Choroid plexus epithelial cell (primary cell): ENCODE measurements around the gene IFNLR1.

Source experiments
- DNase-seq: peaks from one replicate; pipeline ENCODE4 v3.0.0-alpha.2; 2010; ENCODE audit warnings: low read depth
- H3K4me3 ChIP-seq: 2 replicates; pipeline ENCODE4 v1.5.1; 2011; ENCODE audit warnings: low read depth, mild to moderate bottlenecking, control low read depth, low read length, moderate library complexity
- TF ChIP-seq, protein P1 (sequence below): conservative IDR thresholded peaks from 2 replicates; pipeline ENCODE4 v1.5.1; 2011; ENCODE audit warnings: low read depth, mild to moderate bottlenecking, control low read depth, inconsistent platforms, low read length, moderate library complexity

IFNLR1 gene

DNA sequence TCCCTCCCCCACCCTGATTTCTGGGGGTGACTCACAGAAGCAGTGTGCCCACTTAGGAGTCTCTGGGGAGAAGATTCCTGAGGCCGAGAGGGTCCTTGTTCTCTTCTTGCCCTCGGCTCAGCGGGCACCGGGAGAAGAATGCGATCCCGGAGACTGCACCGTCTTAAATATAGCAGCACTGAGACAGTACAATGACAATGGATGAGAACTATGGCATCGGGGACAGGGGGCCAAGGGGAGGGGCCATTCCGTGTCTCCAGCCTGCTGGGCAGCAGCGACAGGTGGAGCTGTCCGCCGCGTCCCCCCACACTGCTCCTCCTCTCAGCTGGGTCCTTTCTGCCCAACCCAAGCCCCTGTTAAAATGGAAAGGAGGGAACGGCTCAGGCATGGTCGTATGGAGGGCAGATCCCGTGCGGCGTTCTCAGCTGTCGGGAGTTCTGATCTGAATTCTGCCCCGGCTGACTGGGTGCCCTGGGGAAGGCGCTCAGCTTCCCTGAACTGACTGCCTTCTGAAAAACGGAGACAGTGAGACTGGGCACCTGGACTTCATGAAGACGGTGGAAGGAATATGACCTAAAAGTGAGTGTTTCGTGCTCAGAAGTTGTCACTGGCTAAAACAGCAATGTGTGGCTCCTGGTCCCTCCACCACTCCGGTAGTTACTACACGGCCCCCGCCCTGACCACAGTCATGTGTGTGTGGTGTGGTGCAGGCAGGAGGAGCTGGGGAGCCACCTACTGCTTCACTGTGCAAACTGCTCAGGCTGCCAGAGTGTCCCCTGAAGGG is 74.9 kb downstream of the IFNLR1 start, which contains the start of gene MYOM3:
Gene MYOM3 (minus strand): TSS at position 140 of the 784 bp plus-strand sequence. CDS start 3,499 bp downstream, outside the sequence.
- TF ChIP-seq, protein P1, sequence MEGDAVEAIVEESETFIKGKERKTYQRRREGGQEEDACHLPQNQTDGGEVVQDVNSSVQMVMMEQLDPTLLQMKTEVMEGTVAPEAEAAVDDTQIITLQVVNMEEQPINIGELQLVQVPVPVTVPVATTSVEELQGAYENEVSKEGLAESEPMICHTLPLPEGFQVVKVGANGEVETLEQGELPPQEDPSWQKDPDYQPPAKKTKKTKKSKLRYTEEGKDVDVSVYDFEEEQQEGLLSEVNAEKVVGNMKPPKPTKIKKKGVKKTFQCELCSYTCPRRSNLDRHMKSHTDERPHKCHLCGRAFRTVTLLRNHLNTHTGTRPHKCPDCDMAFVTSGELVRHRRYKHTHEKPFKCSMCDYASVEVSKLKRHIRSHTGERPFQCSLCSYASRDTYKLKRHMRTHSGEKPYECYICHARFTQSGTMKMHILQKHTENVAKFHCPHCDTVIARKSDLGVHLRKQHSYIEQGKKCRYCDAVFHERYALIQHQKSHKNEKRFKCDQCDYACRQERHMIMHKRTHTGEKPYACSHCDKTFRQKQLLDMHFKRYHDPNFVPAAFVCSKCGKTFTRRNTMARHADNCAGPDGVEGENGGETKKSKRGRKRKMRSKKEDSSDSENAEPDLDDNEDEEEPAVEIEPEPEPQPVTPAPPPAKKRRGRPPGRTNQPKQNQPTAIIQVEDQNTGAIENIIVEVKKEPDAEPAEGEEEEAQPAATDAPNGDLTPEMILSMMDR, result peak; percentile 77
- H3K4me3 ChIP-seq, result peak within 1 kb of the TSS; percentile 6
- DNase-seq, result peak; percentile 84

DNA sequence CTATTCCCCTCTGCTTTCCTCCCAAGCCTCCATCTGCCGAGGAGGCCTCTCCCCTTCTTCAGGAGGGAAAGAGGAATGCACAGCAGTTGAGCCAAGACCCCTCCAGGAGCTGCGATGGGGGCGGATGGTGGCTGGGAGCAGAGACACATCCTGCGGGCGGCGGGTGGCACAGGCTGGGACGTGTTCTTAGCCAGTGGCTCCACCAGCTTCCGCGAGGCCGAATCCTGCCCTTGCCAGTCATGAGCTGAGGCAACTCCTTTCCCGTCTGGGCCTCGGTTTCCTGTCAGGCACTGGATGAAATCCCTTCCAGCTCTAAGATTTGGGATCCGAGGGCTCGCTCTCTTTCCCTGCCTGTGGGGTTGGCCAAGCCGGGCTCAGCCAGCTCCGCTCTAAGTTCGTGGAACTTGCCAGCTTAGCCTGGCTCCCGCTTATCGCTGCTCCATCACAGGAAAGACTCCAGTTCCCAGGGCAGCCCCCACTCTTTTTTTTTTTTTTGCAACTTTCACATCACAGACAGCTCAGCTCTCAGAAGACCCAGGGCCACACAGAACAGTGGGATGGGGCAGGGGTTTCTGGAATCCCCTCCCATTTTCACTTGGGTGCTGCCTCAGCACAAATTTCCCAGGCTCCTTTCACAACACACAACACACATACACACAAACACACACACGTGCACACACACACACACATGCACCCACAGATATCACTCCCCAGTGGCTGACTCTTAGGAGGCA is 75.7 kb downstream of the IFNLR1 start:
- no peak for DNase-seq
- H3K4me3 ChIP-seq, result no peak overlapping the region
- TF ChIP-seq, protein P1, result no peak

DNA sequence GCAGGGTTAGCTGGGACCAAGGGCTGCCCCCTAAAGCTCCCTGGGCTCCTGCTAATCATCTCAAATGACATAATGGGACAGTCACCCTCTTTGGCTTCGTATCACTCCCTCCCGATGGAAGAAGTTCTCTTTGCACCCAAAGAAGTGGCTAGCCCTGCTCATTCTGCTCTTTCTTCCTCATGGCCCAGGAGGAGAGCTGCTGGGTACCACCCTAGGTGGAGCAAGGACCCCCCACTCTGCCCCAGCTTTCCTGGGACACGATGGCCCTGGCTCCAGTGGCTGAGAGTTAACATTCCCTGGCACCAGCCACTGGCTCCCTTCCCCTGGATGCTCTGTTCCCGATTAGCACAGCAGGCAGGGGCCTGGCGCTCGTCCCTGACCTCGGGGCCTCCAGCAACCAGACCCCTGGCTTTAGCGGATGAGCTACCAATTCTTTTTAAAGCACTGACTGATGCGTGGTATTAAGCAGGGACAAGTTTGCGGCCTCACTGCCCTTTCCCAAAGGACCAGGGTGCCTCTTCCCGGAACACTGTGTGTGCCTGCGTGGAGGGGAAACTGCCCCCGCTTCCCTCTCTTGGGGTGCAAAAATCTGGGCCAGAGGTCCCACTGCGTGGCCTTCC is 76.3 kb downstream of the IFNLR1 start:
- DNase-seq, result no peak
- TF ChIP-seq, protein P1, result no peak
- no peak overlapping the region for H3K4me3 ChIP-seq

DNA sequence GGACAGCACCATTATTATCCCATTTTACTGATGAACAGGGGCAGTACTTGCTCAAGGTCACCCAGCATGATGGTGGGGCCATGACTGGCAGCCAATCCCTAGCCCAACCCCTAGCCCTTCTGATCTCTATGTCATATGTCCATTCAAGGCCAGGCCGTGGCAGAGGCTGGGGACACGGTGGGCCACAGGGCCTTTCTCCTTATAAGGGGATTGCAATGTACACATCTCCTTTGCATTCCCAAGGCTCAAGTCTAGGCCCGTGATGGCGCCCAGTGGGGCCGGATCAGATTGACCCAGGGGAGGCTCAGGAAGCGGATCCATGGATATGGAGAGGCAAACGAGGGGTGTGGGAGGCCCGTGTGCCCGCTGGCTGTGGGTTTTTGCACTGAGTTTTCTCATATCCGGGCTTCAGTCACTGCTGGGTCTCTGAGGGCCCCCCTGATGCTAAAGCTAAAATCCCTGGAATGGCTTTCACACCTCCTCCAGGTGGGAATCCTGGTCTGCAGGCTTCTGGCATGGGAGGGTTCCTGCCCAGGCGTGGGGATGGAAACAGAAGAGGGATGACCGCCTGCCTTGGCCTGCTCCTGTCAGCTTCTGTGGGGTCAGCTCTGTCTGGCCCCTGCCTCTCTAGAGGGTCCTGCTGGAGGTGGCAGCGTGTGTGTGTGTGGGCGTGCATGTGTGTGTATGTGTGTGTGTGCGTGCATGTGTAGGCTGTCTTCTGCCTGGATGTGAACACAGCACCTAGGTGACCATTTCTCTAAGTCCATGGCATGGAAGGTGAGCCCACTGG is 77.2 kb downstream of the IFNLR1 start:
- no peak for DNase-seq
- H3K4me3 ChIP-seq, result no peak overlapping the region
- TF ChIP-seq, protein P1, result no peak

DNA sequence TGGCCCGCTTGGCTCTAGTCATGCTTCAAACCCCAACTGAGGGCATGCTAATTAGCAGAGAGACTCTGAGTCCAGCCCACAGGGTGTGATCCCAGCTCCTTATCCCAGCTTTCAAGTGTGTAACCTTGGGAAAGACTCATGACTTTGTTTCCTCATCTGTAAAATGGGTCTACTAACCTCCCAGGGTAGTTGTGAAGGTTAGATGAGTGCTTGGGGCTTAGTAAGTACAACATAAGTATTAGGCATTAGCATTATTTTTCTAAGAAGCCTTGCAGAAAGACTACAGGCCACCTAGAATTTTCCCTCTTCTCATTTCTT is 78.0 kb downstream of the IFNLR1 start:
- TF ChIP-seq, protein P1, result no peak
- no peak overlapping the region for H3K4me3 ChIP-seq
- no peak for DNase-seq

DNA sequence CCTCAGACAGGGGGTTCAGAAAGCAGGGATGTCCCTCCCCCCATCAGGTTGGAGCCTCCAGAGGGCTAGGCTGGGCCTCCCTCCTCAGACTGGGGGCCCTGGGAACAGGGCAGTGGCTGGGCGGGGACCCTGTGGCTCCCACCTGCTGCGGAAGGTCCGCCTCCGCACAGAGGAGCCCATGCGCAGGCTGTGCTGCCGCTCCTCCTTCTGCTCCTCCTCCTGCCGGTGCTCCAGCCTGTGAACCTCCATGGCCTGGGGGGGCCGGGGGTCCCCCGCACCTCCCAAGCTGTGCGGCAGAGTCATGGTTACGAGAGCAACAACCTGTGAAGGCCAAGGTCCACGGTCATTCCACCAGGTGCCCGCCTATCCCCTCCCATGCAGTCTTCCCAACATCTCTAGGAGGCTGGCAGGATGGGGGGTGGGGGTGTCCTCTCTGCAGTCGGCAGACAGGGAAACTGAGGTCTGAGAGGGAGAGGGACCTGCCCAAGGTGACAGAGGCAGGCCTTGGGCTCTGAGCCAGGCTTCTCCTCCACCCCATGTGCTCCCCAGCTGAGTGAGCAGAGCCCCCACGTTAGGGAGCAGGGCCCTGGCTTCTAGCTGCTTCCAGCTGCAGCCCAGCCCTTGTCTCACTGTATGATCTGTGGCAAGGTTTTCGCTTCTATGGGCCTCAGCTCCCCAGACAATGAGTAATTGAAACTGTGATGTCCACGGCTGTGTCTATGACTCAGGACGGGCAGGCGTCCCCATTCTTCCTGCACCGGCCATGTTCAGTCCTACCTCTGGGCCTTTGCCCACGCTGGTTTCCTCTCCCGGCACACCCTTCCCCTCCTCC is 78.5 kb downstream of the IFNLR1 start:
- peak; percentile 79 for DNase-seq
- H3K4me3 ChIP-seq, result no peak overlapping the region
- TF ChIP-seq, protein P1, result no peak
